HG03175 (cell line): Measurements from ENCODE around the gene NHEJ1.

Source experiments
- ATAC-seq: cut with Tn5 transposase; IDR thresholded peaks from one replicate; pipeline ENCODE4 v1.9.1; 2021; ENCODE audit warnings: mild to moderate bottlenecking, moderate library complexity; ENCODE audit not compliant: unreplicated experiment

The NHEJ1 gene

DNA sequence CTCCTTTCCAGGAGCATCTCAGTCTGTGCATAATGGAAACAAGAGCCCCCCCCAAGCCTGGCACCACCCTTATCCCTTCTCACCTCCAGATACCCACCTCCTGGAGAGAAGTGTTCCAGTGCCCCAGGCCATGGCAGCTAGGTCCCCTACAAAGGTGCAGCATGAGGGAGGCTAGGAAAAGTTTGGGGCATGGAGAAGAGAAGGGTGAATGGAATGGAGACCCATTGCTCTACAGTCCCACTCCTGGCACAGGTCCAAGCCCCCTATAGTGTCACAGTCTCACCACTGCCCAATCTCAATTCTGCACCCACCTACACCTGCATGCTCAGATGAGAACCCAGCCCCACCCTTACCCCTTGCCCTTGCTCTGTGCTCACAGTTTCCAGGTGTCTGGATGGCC is 8.3 kb upstream of the NHEJ1 start:
- no peak for ATAC-seq

- ATAC-seq = no peak
Measured at GRCh38 chr2:219168526-219168925, 7.9 kb upstream of the NHEJ1 start.

GRCh38 chr2:219167997-219168396 is 7.4 kb upstream of the NHEJ1 start:
- ATAC-seq = no peak

DNA sequence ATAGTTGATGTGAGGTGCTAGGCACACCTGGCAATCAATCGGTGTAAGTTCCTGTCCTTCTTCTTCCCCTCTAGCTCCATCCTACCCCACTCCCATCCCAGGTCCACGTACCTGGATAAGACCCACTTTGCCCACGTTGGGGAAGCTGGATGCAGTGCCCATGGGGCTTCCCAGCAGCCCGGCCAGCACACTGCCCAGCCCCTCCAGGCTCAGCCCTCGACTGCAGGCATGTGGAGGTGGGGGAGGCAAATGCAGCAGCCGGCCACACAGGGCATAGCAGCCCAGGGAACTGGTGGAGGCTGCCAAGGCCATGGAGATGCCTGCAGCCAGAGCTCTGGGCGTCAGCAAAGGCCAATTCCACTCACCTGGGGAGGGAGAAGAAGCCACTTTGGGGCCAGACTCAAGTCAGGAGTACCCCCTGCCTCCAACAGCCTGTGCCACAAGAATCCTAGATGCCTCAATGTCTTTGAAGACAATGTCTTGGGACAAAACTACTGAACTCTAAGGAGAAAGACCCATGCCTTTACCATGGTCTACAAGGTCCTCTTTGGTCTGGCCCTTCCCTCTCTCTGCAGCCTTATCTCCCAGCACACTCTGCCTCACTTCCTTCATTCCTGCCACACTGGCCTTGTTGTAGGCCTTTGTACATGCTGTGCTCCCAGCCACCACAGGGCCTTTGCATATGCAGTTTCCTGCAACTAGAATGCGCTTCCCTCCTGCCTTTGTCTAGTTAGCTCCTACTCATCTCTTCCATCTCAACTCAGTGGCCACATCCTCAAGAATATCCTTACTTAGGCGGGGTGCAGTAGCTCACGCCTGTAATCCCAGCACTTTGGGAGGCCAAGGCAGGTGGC is 4.7 kb upstream of the NHEJ1 start:
- no peak for ATAC-seq

DNA sequence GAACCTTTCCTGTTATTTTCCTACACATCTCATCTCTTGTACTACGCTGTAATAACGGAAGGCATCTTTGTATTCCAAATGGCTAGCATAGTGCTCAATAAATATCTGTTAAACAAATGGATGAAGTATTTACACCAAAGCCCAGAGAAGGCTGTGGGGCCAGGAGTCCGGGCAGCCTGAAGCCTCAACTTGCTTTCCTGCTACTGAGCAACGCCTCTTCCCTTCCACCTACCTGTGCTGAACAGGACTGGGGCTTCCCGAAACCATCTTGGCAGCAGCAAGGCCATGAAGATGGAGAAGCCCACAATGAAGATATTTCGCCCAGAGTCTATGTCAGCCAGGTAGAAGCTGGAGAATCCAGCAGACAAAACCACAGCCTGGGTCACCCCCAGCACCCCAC is 2.5 kb upstream of the NHEJ1 start:
- no peak for ATAC-seq

GRCh38 chr2:219161097-219161496 is 482 bp upstream of the NHEJ1 start:
- no peak for ATAC-seq

- no peak for ATAC-seq
Measured at GRCh38 chr2:219159771-219160185, 837 bp downstream of the NHEJ1 start.

DNA sequence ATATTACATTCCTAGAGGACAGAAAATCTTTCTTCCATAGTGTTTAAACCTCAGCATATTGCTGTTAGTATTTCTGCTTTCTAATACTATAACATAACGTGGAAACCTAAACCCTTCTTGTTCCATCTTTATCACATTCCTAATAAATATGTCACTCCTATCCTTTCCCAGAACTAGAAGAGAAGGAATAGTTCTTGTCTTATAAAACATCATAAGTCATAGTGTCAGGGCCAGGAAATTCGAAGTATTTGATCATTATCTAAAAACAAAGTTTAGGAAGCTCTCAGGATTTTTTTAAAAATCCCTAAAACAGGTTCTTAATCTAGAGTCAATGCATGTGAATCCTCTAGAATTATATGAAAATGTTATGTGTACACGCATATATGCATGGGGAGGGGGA is 2.0 kb downstream of the NHEJ1 start:
- ATAC-seq = no peak

GRCh38 chr2:219158025-219158424 is 2.6 kb downstream of the NHEJ1 start:
- no peak for ATAC-seq

- no peak for ATAC-seq
Measured at GRCh38 chr2:219157396-219157795, 3.2 kb downstream of the NHEJ1 start.

DNA sequence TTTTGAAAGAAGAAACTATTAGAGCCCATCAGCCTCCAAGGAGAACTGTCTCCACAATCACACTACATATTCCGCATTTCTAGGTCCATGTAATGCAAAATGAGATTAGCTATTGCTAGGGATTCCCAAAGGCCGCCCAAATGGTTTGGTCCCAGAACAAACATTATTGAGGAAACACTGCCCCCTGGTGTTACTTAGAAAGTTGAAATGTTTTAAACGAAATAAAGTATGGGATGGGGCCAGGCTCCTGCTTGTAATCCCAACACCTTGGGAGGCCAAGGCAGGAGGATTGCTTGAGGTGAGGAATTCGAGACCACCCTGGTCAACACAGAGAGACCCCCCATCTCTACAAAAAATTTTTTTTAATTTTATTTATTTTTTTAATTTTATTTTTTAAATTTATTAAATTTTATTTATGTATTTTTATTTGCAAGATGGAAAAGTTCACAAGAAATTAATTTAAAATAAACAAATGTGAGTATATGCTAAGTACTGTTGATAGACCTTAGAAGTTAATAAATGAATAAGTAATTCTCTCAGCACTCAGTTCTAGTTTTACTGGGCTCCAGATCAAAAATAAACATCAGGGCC is 5.5 kb downstream of the NHEJ1 start:
- no peak for ATAC-seq

DNA sequence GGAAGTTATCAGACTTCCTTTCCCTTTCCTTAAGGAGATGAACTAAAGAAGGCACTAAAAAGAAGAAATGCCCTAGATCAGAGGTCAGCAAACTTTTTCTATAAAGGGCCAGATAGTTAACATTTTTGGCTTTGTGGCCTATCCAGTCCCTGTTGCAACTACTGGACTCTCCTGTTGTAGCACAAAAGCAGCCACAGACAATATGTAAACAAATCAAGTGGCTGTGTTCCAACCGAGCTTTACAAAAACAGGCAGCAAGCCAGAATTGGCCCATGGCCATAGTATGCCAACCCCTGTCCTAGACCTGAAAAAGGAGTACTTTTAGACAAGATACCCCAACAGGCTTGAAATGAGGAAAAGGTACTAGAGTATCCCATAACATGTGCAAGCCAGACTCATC is 10.9 kb downstream of the NHEJ1 start:
- ATAC-seq = no peak

DNA sequence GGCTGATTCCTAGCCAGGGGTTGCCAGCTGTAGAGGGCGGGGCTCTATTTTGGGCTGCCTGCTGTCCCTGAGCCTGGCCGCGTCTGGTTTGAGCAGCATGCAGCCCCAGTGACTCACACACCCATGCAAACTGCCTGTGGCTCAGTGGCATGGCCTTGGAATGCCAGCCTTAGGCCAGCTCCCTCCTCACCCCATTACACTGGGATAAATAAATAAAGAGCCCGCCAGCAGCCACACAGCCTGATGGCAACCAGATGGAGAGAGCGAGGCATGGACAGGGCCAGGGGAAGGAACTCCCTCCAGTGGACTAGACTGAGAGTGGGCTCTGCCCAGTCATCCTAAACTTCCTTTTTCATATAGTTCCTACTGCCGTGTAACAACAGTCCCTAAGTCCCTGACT is 18.3 kb downstream of the NHEJ1 start:
- no peak for ATAC-seq

- ATAC-seq = no peak
Measured at GRCh38 chr2:219140722-219141121, 19.9 kb downstream of the NHEJ1 start.

- no peak for ATAC-seq
Measured at GRCh38 chr2:219133976-219134375, 26.6 kb downstream of the NHEJ1 start.

GRCh38 chr2:219131744-219132143 is 28.9 kb downstream of the NHEJ1 start:
- ATAC-seq = no peak

GRCh38 chr2:219131327-219131726 is 29.3 kb downstream of the NHEJ1 start:
- no peak for ATAC-seq

- no peak for ATAC-seq
Measured at GRCh38 chr2:219129589-219129988, 31.0 kb downstream of the NHEJ1 start.

- ATAC-seq = no peak
Measured at GRCh38 chr2:219128396-219128795, 32.2 kb downstream of the NHEJ1 start.

- ATAC-seq = no peak
Measured at GRCh38 chr2:219127037-219127635, 33.5 kb downstream of the NHEJ1 start.

DNA sequence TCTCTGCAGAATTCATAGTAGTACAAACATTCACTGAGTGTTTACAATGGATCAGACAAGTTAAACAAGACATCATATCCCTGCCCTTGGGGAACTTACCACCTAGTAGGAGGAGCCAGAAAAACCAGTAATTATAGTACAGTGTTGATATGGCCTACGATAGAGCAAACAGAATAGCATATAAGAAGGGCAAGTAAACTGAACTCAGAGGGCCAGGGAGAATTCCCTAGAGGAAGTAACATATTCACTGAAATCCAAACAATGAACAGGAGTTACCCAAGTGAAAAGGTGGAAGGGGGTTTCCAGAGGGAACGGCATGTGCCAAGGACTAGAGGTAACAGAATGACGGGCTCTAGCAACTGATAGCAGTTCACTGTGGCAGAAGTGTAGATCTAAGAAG is 34.1 kb downstream of the NHEJ1 start:
- no peak for ATAC-seq

DNA sequence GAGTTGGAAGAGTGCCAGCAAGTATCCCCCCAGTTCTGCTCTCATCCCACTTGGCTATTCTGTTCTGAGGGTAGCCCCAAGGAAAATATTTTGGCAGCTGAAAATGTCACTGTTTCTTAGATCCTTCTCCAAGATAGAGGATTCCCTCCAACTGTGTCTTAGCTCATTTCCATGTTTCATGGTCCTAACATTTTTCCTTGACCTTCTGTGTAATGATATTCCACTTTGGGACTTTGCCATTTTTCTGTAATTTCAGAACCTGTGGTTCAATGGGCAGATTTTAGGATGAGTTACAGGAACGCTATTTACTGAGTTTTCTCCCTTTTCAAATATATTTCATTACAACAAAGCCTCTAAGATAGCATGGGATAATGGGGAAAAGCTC is 34.7 kb downstream of the NHEJ1 start:
- ATAC-seq = no peak
